HEK293T (cell line): ENCODE data around the gene LRRC74A.

Experiments
- BHLHE40 ChIP-seq: fragments of 450-650 bp; IDR thresholded peaks from 2 replicates; pipeline ENCODE4 v1.6.1; 2016; ENCODE audit warnings: mild to moderate bottlenecking, moderate library complexity, borderline replicate concordance
- FOXK2 ChIP-seq: fragments of 450-650 bp; IDR thresholded peaks from 2 replicates; pipeline ENCODE4 v1.6.1; 2016; ENCODE audit warnings: mild to moderate bottlenecking
- FOXM1 ChIP-seq: fragments of 450-650 bp; IDR thresholded peaks from 2 replicates; pipeline ENCODE4 v1.6.1; 2017; ENCODE audit warnings: mild to moderate bottlenecking, borderline replicate concordance
- HDGF ChIP-seq: fragments of 450-650 bp; IDR thresholded peaks from 2 replicates; pipeline ENCODE4 v1.6.1; 2017; ENCODE audit warnings: antibody characterized with exemption, borderline replicate concordance
- NFRKB ChIP-seq: fragments of 450-650 bp; IDR thresholded peaks from 2 replicates; pipeline ENCODE4 v1.6.1; 2016; ENCODE audit warnings: mild to moderate bottlenecking, moderate library complexity
- PKNOX1 ChIP-seq: fragments of 450-650 bp; IDR thresholded peaks from 2 replicates; pipeline ENCODE4 v1.6.1; 2016
- SP1 ChIP-seq: fragments of 450-650 bp; IDR thresholded peaks from 2 replicates; pipeline ENCODE4 v1.6.1; 2017
- TARDBP ChIP-seq: fragments of 450-650 bp; IDR thresholded peaks from 2 replicates; pipeline ENCODE4 v1.6.1; 2016

GRCh38 chr14:76863724-76864407, 37.7 kb downstream of the LRRC74A start:
- no peak for TF ChIP-seq BHLHE40
- TF ChIP-seq TARDBP = no peak
- no peak for TF ChIP-seq FOXM1
- no peak for TF ChIP-seq PKNOX1
- TF ChIP-seq SP1 = no peak
- no peak for TF ChIP-seq FOXK2
- no peak for TF ChIP-seq NFRKB
- TF ChIP-seq HDGF = no peak
